ENCODE data around the gene MYCBP2. TPM values are rescaled to one million over a fixed set of nuclear protein-coding genes. Genes with fewer than 3 reads are reported as not detected.

The MYCBP2 gene, protein sequence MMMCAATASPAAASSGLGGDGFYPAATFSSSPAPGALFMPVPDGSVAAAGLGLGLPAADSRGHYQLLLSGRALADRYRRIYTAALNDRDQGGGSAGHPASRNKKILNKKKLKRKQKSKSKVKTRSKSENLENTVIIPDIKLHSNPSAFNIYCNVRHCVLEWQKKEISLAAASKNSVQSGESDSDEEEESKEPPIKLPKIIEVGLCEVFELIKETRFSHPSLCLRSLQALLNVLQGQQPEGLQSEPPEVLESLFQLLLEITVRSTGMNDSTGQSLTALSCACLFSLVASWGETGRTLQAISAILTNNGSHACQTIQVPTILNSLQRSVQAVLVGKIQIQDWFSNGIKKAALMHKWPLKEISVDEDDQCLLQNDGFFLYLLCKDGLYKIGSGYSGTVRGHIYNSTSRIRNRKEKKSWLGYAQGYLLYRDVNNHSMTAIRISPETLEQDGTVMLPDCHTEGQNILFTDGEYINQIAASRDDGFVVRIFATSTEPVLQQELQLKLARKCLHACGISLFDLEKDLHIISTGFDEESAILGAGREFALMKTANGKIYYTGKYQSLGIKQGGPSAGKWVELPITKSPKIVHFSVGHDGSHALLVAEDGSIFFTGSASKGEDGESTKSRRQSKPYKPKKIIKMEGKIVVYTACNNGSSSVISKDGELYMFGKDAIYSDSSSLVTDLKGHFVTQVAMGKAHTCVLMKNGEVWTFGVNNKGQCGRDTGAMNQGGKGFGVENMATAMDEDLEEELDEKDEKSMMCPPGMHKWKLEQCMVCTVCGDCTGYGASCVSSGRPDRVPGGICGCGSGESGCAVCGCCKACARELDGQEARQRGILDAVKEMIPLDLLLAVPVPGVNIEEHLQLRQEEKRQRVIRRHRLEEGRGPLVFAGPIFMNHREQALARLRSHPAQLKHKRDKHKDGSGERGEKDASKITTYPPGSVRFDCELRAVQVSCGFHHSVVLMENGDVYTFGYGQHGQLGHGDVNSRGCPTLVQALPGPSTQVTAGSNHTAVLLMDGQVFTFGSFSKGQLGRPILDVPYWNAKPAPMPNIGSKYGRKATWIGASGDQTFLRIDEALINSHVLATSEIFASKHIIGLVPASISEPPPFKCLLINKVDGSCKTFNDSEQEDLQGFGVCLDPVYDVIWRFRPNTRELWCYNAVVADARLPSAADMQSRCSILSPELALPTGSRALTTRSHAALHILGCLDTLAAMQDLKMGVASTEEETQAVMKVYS (N-terminal part only)
- 100 to 1,000 TPM in 1 of 2 experiments, 10 to 100 TPM in 1; 97.5 to 101 TPM for total RNA-seq

DNA sequence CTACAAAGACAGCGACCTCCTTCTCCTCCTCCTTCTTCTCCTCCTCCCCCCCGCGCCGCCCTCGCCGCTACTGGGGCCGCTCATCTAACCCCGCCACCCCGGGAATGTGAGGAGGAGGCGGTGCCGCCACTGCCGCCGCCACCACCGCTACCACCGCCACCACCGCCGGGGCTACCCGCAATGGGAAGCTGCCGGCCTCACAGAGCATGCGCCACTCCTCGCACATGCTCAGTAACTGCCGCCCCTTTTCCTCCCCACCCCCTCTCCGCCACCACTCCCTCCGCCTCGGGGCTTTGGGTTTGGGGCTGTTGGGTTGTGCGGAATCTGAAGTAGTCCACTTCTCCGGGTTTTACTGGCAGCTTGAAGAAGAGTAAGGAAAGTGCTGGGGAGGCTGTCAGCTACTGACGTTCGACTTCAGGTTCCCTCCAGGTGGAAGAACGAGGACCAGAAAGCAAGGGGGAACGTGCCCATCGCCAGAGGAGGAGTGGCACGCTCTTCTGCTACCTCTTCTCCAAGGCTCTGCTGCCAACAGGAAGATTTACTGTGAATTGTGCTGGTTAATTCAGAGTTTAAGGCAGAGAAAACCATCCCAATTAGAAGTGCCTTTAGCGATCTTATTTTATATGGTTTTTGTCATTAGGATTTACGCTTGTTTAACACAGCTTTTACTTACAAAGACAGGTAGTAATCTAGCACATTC, at the start of gene MYCBP2:
TSS of gene MYCBP2 (minus strand) at position 190 of the 700 bp plus-strand sequence. CDS start 319 bp downstream, outside the sequence.
- peaks cover 51% of the 10 kb centered on the region for H3K4me1 Mint-ChIP-seq (ENCODE audit: low read depth)
- intact Hi-C loops (cut with micrococcal nuclease), result loop anchor here (1.0 to 10.0 kb wide), 5 partner anchors 35 to 302 kb away; partner anchors contain the start of gene FBXL3
- peaks cover 18% of the 10 kb centered on the region for H3K36me3 Mint-ChIP-seq (ENCODE audit: low read depth)
- CTCF ChIA-PET, result interaction anchor here (1.1 to 8.5 kb wide), 4 partner anchors 8 to 151 kb away, joined by 3 to 85 read pairs (median 4); no protein-coding TSS in a partner anchor
- peak within 1 kb of the TSS; percentile 97 for H3K27ac Mint-ChIP-seq
- no peaks in the 10 kb centered on the region for H3K9me3 Mint-ChIP-seq
- POLR2A ChIA-PET, result interaction anchor here (0.6 to 4.0 kb wide), 11 partner anchors 10 to 371 kb away, joined by 3 to 22 read pairs (median 5); partner anchors contain the start of genes FBXL3 and SLAIN1
- peak; percentile 72 for ATAC-seq
- peaks cover 1% of the 10 kb centered on the region for H3K27me3 Mint-ChIP-seq
- no peak for TF ChIP-seq CTCF (IDR thresholded peaks at IDR 0.05)
- DNase-seq, result peak; percentile 97
- H3K4me3 Mint-ChIP-seq, result peak within 1 kb of the TSS; percentile 97

DNA sequence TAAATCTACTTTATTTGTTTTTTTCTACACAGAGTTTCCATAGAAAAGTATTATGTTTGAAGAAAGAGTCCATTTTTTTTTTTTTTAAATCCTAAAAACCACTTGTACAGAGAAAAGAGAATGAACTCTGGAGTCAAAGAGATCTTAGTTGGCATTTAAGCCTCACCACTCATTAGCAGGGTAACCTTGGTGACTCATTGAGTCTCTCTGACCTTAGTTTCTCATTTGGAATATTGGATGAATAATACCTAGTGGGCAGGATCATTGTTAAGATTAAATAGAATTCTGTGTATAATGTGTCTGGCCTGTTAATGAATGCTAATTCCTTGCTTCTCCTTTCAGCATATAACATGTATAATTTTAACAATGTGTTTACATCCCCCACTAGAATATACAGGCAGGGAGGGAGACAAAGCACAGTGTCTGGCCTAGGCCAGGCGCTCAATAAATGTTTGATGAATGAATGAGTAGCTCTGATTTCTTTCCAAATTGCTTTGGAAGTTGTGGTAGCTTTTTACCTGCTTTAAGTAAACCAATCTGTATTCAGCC, 48.7 kb upstream of the MYCBP2 start:
- Mint-ChIP-seq H3K4me1 (ENCODE audit: low read depth) (peaks cover 8% of the 10 kb centered on the region), H3K27ac (no peak overlapping the region), H3K27me3 (no peaks in the 10 kb centered on the region), H3K36me3 (ENCODE audit: low read depth) (no peaks in the 10 kb centered on the region), H3K9me3 (no peaks in the 10 kb centered on the region), H3K4me3 (no peak overlapping the region)
- POLR2A ChIA-PET, result no interaction called here
- CTCF ChIA-PET, result no interaction called here
- TF ChIP-seq CTCF (IDR thresholded peaks at IDR 0.05), result no peak
- DNase-seq, result no peak
- intact Hi-C loops (cut with micrococcal nuclease), result no loop called here
- ATAC-seq, result peak; percentile 58

GRCh38 chr13:77374786-77375185, 47.9 kb upstream of the MYCBP2 start:
- intact Hi-C loops (cut with micrococcal nuclease), result no loop called here
- peak; percentile 24 for DNase-seq
- POLR2A ChIA-PET, result no interaction called here

More at GRCh38 chr13:77374786-77375185, 47.9 kb upstream of the MYCBP2 start:
- Mint-ChIP-seq H3K4me1 (ENCODE audit: low read depth) (peaks cover 8% of the 10 kb centered on the region), H3K27me3 (no peaks in the 10 kb centered on the region), H3K4me3 (no peak overlapping the region), H3K9me3 (no peaks in the 10 kb centered on the region), H3K36me3 (ENCODE audit: low read depth) (no peaks in the 10 kb centered on the region), H3K27ac (no peak overlapping the region)
- CTCF ChIA-PET, result no interaction called here
- TF ChIP-seq CTCF (IDR thresholded peaks at IDR 0.05), result no peak
- peak; percentile 55 for ATAC-seq

All from activated CD8-positive, alpha-beta T cell treated with anti-CD3 and anti-CD28 coated beads for 36 hours (primary cell).